ENCODE results near the gene RAP1GAP2.

Gene RAP1GAP2

GRCh38 chr17:2786176-2786881 is 9.9 kb upstream of the RAP1GAP2 start:
- DNase-seq (ENCODE audit: low read depth), result peak; percentile 77

- DNase-seq (ENCODE audit: low read depth), result no peak
Observed at GRCh38 chr17:2789700-2790099, 6.5 kb upstream of the RAP1GAP2 start.

GRCh38 chr17:2792366-2793169 is 3.7 kb upstream of the RAP1GAP2 start:
- no peak for DNase-seq (ENCODE audit: low read depth)

- no peak for DNase-seq (ENCODE audit: low read depth)
Observed at GRCh38 chr17:2794111-2794803, 2.0 kb upstream of the RAP1GAP2 start.

- DNase-seq (ENCODE audit: low read depth), result no peak
Observed at GRCh38 chr17:2795441-2796163, 636 bp upstream of the RAP1GAP2 start.

- DNase-seq (ENCODE audit: low read depth), result no peak
Observed at GRCh38 chr17:2797226-2797625, 988 bp downstream of the RAP1GAP2 start.

- DNase-seq (ENCODE audit: low read depth), result no peak
Observed at GRCh38 chr17:2797637-2798036, 1.4 kb downstream of the RAP1GAP2 start.

GRCh38 chr17:2798188-2798587 is 1.9 kb downstream of the RAP1GAP2 start:
- no peak for DNase-seq (ENCODE audit: low read depth)

GRCh38 chr17:2798678-2799077 is 2.4 kb downstream of the RAP1GAP2 start:
- DNase-seq (ENCODE audit: low read depth), result no peak

GRCh38 chr17:2799653-2800052 is 3.4 kb downstream of the RAP1GAP2 start:
- no peak for DNase-seq (ENCODE audit: low read depth)

- no peak for DNase-seq (ENCODE audit: low read depth)
Observed at GRCh38 chr17:2800367-2800766, 4.1 kb downstream of the RAP1GAP2 start.

GRCh38 chr17:2801841-2802240 is 5.6 kb downstream of the RAP1GAP2 start:
- no peak for DNase-seq (ENCODE audit: low read depth)

- no peak for DNase-seq (ENCODE audit: low read depth)
Observed at GRCh38 chr17:2802574-2802973, 6.3 kb downstream of the RAP1GAP2 start.

GRCh38 chr17:2803386-2803785 is 7.1 kb downstream of the RAP1GAP2 start:
- no peak for DNase-seq (ENCODE audit: low read depth)

- no peak for DNase-seq (ENCODE audit: low read depth)
Observed at GRCh38 chr17:2803971-2804370, 7.7 kb downstream of the RAP1GAP2 start.

GRCh38 chr17:2804912-2805311 is 8.7 kb downstream of the RAP1GAP2 start:
- no peak for DNase-seq (ENCODE audit: low read depth)

GRCh38 chr17:2805961-2806360 is 9.7 kb downstream of the RAP1GAP2 start:
- no peak for DNase-seq (ENCODE audit: low read depth)

- no peak for DNase-seq (ENCODE audit: low read depth)
Observed at GRCh38 chr17:2808367-2809335, 12.4 kb downstream of the RAP1GAP2 start.

GRCh38 chr17:2809337-2809736 is 13.1 kb downstream of the RAP1GAP2 start:
- no peak for DNase-seq (ENCODE audit: low read depth)

GRCh38 chr17:2814049-2814448 is 17.8 kb downstream of the RAP1GAP2 start:
- no peak for DNase-seq (ENCODE audit: low read depth)
